Ishikawa (cell line): Measurements from ENCODE around the gene MUC5AC.

Source experiments
- CEBPB ChIP-seq: IDR thresholded peaks from 2 replicates; pipeline ENCODE4 v1.6.1; 2012
- CREB1 ChIP-seq: IDR thresholded peaks from 2 replicates; pipeline ENCODE4 v1.6.1; 2012; ENCODE audit warnings: low read depth
- EGR1 ChIP-seq: IDR thresholded peaks from 2 replicates; pipeline ENCODE4 v1.6.1; 2012
- EP300 ChIP-seq: IDR thresholded peaks from 2 replicates; pipeline ENCODE4 v1.6.1; 2012; ENCODE audit warnings: borderline replicate concordance
- FOXM1 ChIP-seq: IDR thresholded peaks from 2 replicates; pipeline ENCODE4 v1.6.1; 2012; ENCODE audit warnings: low read depth, borderline replicate concordance
- MAX ChIP-seq: IDR thresholded peaks from 2 replicates; pipeline ENCODE4 v1.6.1; 2012
- NFIC ChIP-seq: IDR thresholded peaks from 2 replicates; pipeline ENCODE4 v1.6.1; 2012
- RAD21 ChIP-seq: IDR thresholded peaks from 2 replicates; pipeline ENCODE4 v1.6.1; 2012; ENCODE audit warnings: low read depth
- REST ChIP-seq: IDR thresholded peaks from 2 replicates; pipeline ENCODE4 v1.6.1; 2012; ENCODE audit warnings: low read depth, mild to moderate bottlenecking
- TAF1 ChIP-seq: IDR thresholded peaks from 2 replicates; pipeline ENCODE4 v1.6.1; 2012; ENCODE audit warnings: low read depth, mild to moderate bottlenecking
- TCF12 ChIP-seq: IDR thresholded peaks from 2 replicates; pipeline ENCODE4 v1.6.1; 2012; ENCODE audit warnings: low read depth
- TEAD4 ChIP-seq: IDR thresholded peaks from 2 replicates; pipeline ENCODE4 v1.6.1; 2012
- USF1 ChIP-seq: IDR thresholded peaks from 2 replicates; pipeline ENCODE4 v1.6.1; 2012
- YY1 ChIP-seq: IDR thresholded peaks from 2 replicates; pipeline ENCODE4 v1.6.1; 2012; ENCODE audit warnings: low read depth

DNA sequence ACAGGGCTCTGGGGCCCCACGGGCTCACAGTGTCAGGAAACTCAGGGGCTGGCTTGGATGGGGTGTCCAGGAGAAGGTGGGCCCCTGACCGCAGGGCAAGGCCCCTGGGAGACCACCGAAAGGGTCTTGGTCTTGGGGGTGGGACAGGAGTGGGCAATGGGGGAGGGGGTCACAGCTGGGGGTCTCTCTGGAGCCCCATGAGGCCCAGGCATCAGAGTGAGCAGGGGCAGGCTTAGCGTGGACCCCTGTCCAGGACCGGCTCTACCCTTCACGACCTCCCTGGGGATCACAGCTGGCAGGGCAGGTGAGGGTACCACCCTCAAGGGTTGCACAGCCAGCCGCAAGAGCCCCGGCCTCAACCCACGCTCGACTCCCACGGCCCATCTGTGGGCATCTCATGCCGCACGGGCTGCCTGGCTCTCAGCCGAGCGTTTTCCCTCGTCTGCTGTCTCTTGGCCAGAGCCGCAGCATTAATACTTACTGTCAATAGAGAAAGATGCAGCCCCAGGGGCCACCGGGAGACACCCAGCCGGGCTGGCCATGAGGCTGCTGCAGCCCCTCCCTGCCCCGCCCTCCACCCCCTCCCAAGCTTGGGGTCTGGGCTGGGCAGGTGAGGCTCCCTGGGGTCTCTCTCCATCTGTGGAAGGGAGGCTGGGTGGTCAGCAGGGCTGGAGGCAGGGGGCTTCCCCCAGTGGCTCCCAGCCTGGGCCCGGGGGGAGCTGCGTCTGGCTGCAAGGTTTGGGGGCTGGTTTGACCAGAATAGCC is 65.8 kb downstream of the MUC5AC start:
- TF ChIP-seq TEAD4 (no peak), REST (no peak), CREB1 (no peak), YY1 (no peak), EP300 (no peak), CEBPB (no peak), RAD21 (no peak), TCF12 (no peak), TAF1 (no peak), NFIC (no peak), MAX (no peak), EGR1 (no peak), FOXM1 (no peak), USF1 (no peak)
